Measurements from ENCODE around the gene SUGCT.

The SUGCT gene

DNA sequence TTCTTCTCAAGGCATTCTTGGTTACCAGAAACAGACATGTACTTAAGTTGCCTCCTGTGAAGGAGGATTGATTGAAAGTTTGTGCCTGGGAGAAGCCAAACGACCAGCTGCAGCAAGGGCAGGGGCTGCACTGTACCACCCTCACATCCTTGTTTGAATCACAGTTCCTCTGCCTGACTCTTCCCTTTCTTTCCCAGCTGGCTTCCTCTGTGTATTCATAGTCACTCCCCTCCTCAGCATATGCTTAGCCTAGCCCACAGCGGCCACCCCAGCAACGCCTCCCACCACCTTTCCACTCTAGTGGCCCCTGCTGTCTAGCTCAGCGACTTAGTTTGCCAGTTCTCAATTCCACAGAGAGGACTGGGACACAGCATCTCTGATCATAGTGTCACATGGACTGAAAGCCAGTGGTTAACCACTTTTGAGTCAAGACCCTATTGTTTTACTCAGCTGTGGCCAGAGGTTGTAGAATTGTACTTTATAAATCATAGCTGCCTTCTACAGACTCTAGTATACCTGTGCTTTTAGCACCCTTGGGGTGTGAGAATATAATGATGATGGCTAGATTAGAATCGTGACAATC is 643.0 kb downstream of the SUGCT start:
- Histone ChIP-seq H3K4me1 (ENCODE audit: insufficient read depth, low read length, poor library complexity, severe bottlenecking) (no peaks in the 10 kb centered on the region), H3K9ac (ENCODE audit: low read depth, low read length, poor library complexity, severe bottlenecking) (no peak overlapping the region), H3K36me3 (ENCODE audit: insufficient read depth, low read length) (no peaks in the 10 kb centered on the region), H3K4me3 (ENCODE audit: low read length, poor library complexity, severe bottlenecking) (no peak overlapping the region), H3F3A (ENCODE audit: low read depth) (no peaks in the 10 kb centered on the region), H3K4me2 (ENCODE audit: low read depth, low read length, poor library complexity, severe bottlenecking) (no peak overlapping the region), H3K79me2 (ENCODE audit: insufficient read depth, low read length) (no peaks in the 10 kb centered on the region), H2AFZ (ENCODE audit: low read length) (no peak overlapping the region), H3K9me3 (ENCODE audit: insufficient read depth, low read depth, low read length) (no peaks in the 10 kb centered on the region), H3K9me2 (replicated peaks; ENCODE audit: low read depth, low read length) (no peaks in the 10 kb centered on the region), H4K20me1 (ENCODE audit: insufficient read depth, low read length, poor library complexity, severe bottlenecking) (no peaks in the 10 kb centered on the region), H3K27me3 (ENCODE audit: insufficient read depth, low read length, poor library complexity, severe bottlenecking) (no peaks in the 10 kb centered on the region)
- TF ChIP-seq CTCF (conservative IDR thresholded peaks at IDR 0.05; ENCODE audit: low read length) = no peak
- TF ChIP-seq EZH2phosphoT487 (IDR thresholded peaks at IDR 0.05; ENCODE audit: borderline replicate concordance) = no peak

DNA sequence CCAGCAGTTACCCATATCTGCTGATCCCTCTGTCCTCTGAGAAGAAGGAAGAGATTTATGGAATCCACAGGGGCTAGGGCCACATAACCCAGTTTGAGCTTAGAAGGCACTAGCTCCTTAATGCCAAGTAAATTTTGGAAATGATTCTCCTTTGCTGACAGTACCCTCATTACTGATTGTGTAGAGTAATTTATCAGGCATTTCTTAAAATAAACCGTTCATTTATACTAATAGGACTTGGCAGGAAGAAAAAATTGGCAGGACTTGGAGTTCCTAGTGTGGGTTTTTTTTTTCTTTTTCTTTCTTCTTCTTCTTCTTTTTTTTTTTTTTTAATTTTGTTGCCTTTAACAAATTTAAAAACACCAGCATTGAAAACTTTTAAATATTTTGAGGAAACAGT is 645.7 kb downstream of the SUGCT start:
- Histone ChIP-seq H3K9me3 (ENCODE audit: insufficient read depth, low read depth, low read length) (no peaks in the 10 kb centered on the region), H3K79me2 (ENCODE audit: insufficient read depth, low read length) (no peaks in the 10 kb centered on the region), H3K9ac (ENCODE audit: low read depth, low read length, poor library complexity, severe bottlenecking) (no peak overlapping the region), H4K20me1 (ENCODE audit: insufficient read depth, low read length, poor library complexity, severe bottlenecking) (no peaks in the 10 kb centered on the region), H3K4me2 (ENCODE audit: low read depth, low read length, poor library complexity, severe bottlenecking) (no peak overlapping the region), H3K4me3 (ENCODE audit: low read length, poor library complexity, severe bottlenecking) (no peak overlapping the region), H3K27me3 (ENCODE audit: insufficient read depth, low read length, poor library complexity, severe bottlenecking) (no peaks in the 10 kb centered on the region), H3K4me1 (ENCODE audit: insufficient read depth, low read length, poor library complexity, severe bottlenecking) (no peaks in the 10 kb centered on the region), H2AFZ (ENCODE audit: low read length) (no peak overlapping the region), H3F3A (ENCODE audit: low read depth) (no peaks in the 10 kb centered on the region), H3K9me2 (replicated peaks; ENCODE audit: low read depth, low read length) (no peaks in the 10 kb centered on the region), H3K36me3 (ENCODE audit: insufficient read depth, low read length) (no peaks in the 10 kb centered on the region)
- TF ChIP-seq EZH2phosphoT487 (IDR thresholded peaks at IDR 0.05; ENCODE audit: borderline replicate concordance) (no peak), CTCF (conservative IDR thresholded peaks at IDR 0.05; ENCODE audit: low read length) (no peak)

DNA sequence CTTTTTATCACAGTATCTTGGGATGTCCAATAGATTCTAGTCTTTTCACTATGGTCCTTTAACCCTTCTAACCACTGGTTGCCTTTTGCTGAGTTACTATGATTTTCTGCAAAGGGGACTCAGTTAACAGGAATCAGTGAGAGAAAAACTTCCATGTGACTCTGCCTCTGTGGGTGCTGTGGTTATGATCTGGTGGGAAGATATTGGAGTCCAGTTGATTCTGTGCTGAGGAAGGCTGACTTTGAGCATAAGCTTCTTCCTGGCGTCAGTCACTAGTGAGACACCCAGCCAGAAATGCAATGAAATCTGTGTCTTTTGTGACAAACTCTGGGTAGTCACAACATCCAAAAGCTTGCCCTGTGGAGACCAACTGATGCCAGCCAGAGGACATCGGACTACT is 648.0 kb downstream of the SUGCT start:
- no peaks in the 10 kb centered on the region for H3K79me2 ChIP-seq (ENCODE audit: insufficient read depth, low read length)

More for the DNA sequence above, 648.0 kb downstream of the SUGCT start:
- no peak overlapping the region for H3K4me2 ChIP-seq (ENCODE audit: low read depth, low read length, poor library complexity, severe bottlenecking)
- no peaks in the 10 kb centered on the region for H3K9me3 ChIP-seq (ENCODE audit: insufficient read depth, low read depth, low read length)
- H3K9ac ChIP-seq (ENCODE audit: low read depth, low read length, poor library complexity, severe bottlenecking) = no peak overlapping the region
- no peaks in the 10 kb centered on the region for H3K9me2 ChIP-seq (replicated peaks; ENCODE audit: low read depth, low read length)
- no peak overlapping the region for H2AFZ ChIP-seq (ENCODE audit: low read length)
- H3K27me3 ChIP-seq (ENCODE audit: insufficient read depth, low read length, poor library complexity, severe bottlenecking) = no peaks in the 10 kb centered on the region
- H3F3A ChIP-seq (ENCODE audit: low read depth) = no peaks in the 10 kb centered on the region
- no peaks in the 10 kb centered on the region for H4K20me1 ChIP-seq (ENCODE audit: insufficient read depth, low read length, poor library complexity, severe bottlenecking)
- TF ChIP-seq CTCF (conservative IDR thresholded peaks at IDR 0.05; ENCODE audit: low read length) (no peak), EZH2phosphoT487 (IDR thresholded peaks at IDR 0.05; ENCODE audit: borderline replicate concordance) (no peak)
- H3K4me3 ChIP-seq (ENCODE audit: low read length, poor library complexity, severe bottlenecking) = no peak overlapping the region
- H3K4me1 ChIP-seq (ENCODE audit: insufficient read depth, low read length, poor library complexity, severe bottlenecking) = no peaks in the 10 kb centered on the region
- no peaks in the 10 kb centered on the region for H3K36me3 ChIP-seq (ENCODE audit: insufficient read depth, low read length)
